K562 treated with DMSO at 1 percent for 24 hours (cell line): ENCODE data around the gene HLA-DQB1. TPM values are rescaled to one million over a fixed set of nuclear protein-coding genes. Genes with fewer than 3 reads are reported as not detected.

Experiments
- total RNA-seq: library from RNA; unstranded; fragments of 300-600 nt; gene quantifications from 2 replicates; pipeline ENCODE4 v1.2.3, GENCODE V29; 2022; ENCODE audit warnings: low read depth; ENCODE audit not compliant: insufficient read depth

HLA-DQB1 gene
- not detected in 2 replicates for total RNA-seq

GRCh38 chr6:32666420-32667300, at the start of gene HLA-DQB1:
TSS of gene HLA-DQB1 (minus strand) at chr6:32666657. CDS start at chr6:32666607, 50 bp downstream.

GRCh38 chr6:32637219-32637880, 29.1 kb downstream of the HLA-DQB1 start, which contains the start of gene HLA-DQA1:
TSS of gene HLA-DQA1 (plus strand) at chr6:32637406. CDS start at chr6:32637459, 53 bp downstream.

Other genes starting within 250 kb of the HLA-DQB1 start
- gene HLA-DRA, start 226.8 kb downstream of the HLA-DQB1 start, total RNA-seq: not detected in 2 replicates
- gene HLA-DRB5, start 136.4 kb downstream of the HLA-DQB1 start, total RNA-seq: not detected in 2 replicates
- gene HLA-DRB1, start 76.8 kb downstream of the HLA-DQB1 start, total RNA-seq: not detected in 2 replicates
- gene HLA-DQA1, start 29.3 kb downstream of the HLA-DQB1 start, total RNA-seq: not detected in 2 replicates
- not detected in 2 replicates for gene HLA-DQA2, start 74.7 kb upstream of the HLA-DQB1 start, total RNA-seq
- gene HLA-DQB2, start 96.9 kb upstream of the HLA-DQB1 start, total RNA-seq: not detected in 2 replicates
- gene HLA-DOB, start 150.3 kb upstream of the HLA-DQB1 start, total RNA-seq: 0.74 and 0.86 TPM in 2 replicates
- gene TAP2, start 172.1 kb upstream of the HLA-DQB1 start, total RNA-seq: 22.6 and 35.8 TPM in 2 replicates
- 26.0 and 31.3 TPM in 2 replicates for gene PSMB8, start 177.4 kb upstream of the HLA-DQB1 start, total RNA-seq
- 23.8 and 28.4 TPM in 2 replicates for gene TAP1, start 187.0 kb upstream of the HLA-DQB1 start, total RNA-seq
- 73.6 and 76.7 TPM in 2 replicates for gene PSMB9, start 187.5 kb upstream of the HLA-DQB1 start, total RNA-seq